Parathyroid adenoma (tissue), 2 donors: ENCODE data around the gene GSN.
A peak's percentile ranks its signal among the peaks of the same experiment; 100 is the strongest.

Source experiments
- H2AFZ ChIP-seq: fragments of 300-600 bp; sonication (generic); one replicate; pipeline ENCODE4 v1.7.0; 2017; ENCODE audit warnings: antibody characterized with exemption, mild to moderate bottlenecking
- H3K27ac ChIP-seq: fragments of 300-600 bp; sonication (generic); one replicate; pipeline ENCODE4 v1.7.0; 2017
- H3K27me3 ChIP-seq: fragments of 300-600 bp; sonication (generic); one replicate; pipeline ENCODE4 v1.7.0; 2017; ENCODE audit warnings: low read length; ENCODE audit not compliant: control insufficient read depth, insufficient read depth
- H3K36me3 ChIP-seq: fragments of 300-600 bp; sonication (generic); one replicate; pipeline ENCODE4 v1.7.0; 2017; ENCODE audit warnings: low read length; ENCODE audit not compliant: control insufficient read depth, insufficient read depth
- H3K4me1 ChIP-seq: fragments of 300-600 bp; sonication (generic); one replicate; pipeline ENCODE4 v1.7.0; 2017; ENCODE audit warnings: control low read depth
- H3K4me2 ChIP-seq: fragments of 300-600 bp; sonication (generic); one replicate; pipeline ENCODE4 v1.7.0; 2017; ENCODE audit warnings: low read length
- H3K4me3 ChIP-seq: fragments of 300-600 bp; sonication (generic); one replicate; pipeline ENCODE4 v1.7.0; 2017; ENCODE audit warnings: low read depth, low read length
- H3K79me2 ChIP-seq: fragments of 300-600 bp; sonication (generic); one replicate; pipeline ENCODE4 v1.7.0; 2017; ENCODE audit warnings: control low read depth
- H3K9ac ChIP-seq: fragments of 300-600 bp; sonication (generic); one replicate; pipeline ENCODE4 v1.7.0; 2017; ENCODE audit warnings: mild to moderate bottlenecking
- H3K9me3 ChIP-seq: fragments of 300-600 bp; sonication (generic); one replicate; pipeline ENCODE4 v1.7.0; 2017; ENCODE audit warnings: low read length; ENCODE audit not compliant: control insufficient read depth
- TF ChIP-seq, protein P1 (sequence below): fragments of 300-600 bp; sonication (generic); IDR thresholded peaks from one replicate; pipeline ENCODE4 v1.7.0; 2017; ENCODE audit warnings: antibody characterized with exemption, mild to moderate bottlenecking
- donor health status: primary hyperparathyroidism.

The GSN gene

DNA sequence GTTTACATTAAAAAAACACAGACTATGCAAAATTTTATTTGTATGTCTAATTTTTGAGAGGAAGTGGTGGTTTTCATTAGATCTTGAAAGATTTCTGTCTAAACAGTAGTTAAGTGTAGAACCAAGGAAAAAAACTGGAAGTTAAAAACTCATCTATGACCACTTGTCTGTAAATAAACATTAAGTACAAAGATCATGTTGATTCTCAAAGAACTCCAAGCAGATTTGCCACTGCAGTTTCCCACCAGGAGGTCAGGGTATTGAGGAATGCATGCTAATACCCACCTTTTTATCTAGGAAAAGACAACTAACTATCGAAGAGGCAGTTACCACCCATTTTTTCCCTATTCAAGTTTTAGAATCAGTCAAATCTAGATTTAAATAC is 100.2 kb downstream of the GSN start:
- no peak overlapping the region for H3K9ac ChIP-seq
- no peaks in the 10 kb centered on the region for H3K4me1 ChIP-seq
- TF ChIP-seq, protein P1, sequence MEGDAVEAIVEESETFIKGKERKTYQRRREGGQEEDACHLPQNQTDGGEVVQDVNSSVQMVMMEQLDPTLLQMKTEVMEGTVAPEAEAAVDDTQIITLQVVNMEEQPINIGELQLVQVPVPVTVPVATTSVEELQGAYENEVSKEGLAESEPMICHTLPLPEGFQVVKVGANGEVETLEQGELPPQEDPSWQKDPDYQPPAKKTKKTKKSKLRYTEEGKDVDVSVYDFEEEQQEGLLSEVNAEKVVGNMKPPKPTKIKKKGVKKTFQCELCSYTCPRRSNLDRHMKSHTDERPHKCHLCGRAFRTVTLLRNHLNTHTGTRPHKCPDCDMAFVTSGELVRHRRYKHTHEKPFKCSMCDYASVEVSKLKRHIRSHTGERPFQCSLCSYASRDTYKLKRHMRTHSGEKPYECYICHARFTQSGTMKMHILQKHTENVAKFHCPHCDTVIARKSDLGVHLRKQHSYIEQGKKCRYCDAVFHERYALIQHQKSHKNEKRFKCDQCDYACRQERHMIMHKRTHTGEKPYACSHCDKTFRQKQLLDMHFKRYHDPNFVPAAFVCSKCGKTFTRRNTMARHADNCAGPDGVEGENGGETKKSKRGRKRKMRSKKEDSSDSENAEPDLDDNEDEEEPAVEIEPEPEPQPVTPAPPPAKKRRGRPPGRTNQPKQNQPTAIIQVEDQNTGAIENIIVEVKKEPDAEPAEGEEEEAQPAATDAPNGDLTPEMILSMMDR: no peak
- H3K27ac ChIP-seq: peak overlapping the region; percentile 81
- H3K9me3 ChIP-seq: no peaks in the 10 kb centered on the region
- no peaks in the 10 kb centered on the region for H3K27me3 ChIP-seq
- H3K36me3 ChIP-seq: no peaks in the 10 kb centered on the region
- H2AFZ ChIP-seq: no peak overlapping the region
- H3K4me2 ChIP-seq: peak overlapping the region; percentile 11
- H3K4me3 ChIP-seq: peak overlapping the region; percentile 81
- no peaks in the 10 kb centered on the region for H3K79me2 ChIP-seq

DNA sequence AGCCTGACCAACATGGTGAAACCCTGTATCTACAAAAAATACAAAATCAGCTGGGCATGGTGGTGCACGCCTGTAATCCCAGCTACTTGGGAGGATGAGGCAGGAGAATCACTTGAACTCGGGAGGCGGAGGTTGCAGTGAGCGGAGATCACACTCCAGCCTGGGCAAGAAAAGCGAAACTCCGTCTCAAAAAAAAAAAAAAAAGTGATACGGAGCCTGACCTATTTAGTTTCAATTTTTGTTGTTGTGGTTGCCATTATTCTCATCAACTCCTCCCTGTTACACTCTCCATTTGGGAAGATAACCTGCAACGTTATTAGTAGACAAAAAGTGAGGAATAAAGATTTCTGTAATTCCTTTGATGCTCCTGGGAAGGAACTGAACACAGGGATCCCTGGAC is 100.8 kb downstream of the GSN start:
- H3K4me2 ChIP-seq: peak overlapping the region; percentile 97
- no peaks in the 10 kb centered on the region for H3K79me2 ChIP-seq
- H2AFZ ChIP-seq: no peak overlapping the region
- H3K27me3 ChIP-seq: no peaks in the 10 kb centered on the region
- no peaks in the 10 kb centered on the region for H3K36me3 ChIP-seq
- peak overlapping the region; percentile 81 for H3K27ac ChIP-seq
- no peaks in the 10 kb centered on the region for H3K9me3 ChIP-seq
- no peak overlapping the region for H3K9ac ChIP-seq
- H3K4me1 ChIP-seq: no peaks in the 10 kb centered on the region
- peak overlapping the region; percentile 81 for H3K4me3 ChIP-seq
- TF ChIP-seq, protein P1: no peak

DNA sequence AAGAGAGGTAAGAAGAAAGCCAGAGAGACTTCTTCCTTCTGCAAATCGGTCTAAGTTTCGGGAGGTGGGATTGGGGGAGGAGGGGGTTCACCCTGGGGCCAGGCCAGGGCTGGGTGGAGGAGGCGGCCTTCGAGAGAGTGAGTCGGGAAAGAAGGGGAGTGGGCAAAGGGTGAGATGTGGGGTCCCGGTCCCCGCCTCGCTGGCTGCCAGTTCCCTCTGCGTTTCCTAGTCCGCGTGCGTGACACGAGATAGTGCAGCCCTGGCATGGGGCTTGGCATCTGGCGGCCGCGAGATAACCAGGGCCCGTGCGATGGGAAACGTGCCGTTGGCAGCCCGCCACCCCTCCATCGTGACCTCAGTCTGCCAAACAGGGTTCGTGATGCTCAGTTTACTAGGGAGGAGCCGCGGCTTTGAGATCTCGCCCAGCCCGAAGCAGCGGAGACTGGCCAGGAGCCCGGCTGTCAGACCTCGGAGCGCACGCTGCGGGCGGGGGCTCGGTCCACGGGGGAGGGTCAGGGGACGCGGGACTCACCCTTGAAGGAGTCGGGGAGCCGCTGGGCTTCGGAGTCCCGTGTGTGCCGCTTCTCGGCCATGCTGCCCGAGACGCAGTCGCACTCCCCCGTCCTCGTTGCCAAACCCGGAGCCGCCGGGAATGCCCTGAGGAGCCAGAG is 101.8 kb downstream of the GSN start, which contains the start of gene STOM:
STOM (minus strand) TSS at position 656 of the 671 bp plus-strand sequence; CDS start at position 593, 63 bp downstream.
- TF ChIP-seq, protein P1: no peak
- Histone ChIP-seq H3K9me3 (no peaks in the 10 kb centered on the region), H2AFZ (peak within 1 kb of the TSS; percentile 91), H3K36me3 (no peaks in the 10 kb centered on the region), H3K27ac (peak within 1 kb of the TSS; percentile 81), H3K4me1 (no peaks in the 10 kb centered on the region), H3K27me3 (no peaks in the 10 kb centered on the region), H3K4me2 (peak within 1 kb of the TSS; percentile 97), H3K9ac (no peak within 1 kb of the TSS), H3K4me3 (peak within 1 kb of the TSS; percentile 81), H3K79me2 (no peaks in the 10 kb centered on the region)

DNA sequence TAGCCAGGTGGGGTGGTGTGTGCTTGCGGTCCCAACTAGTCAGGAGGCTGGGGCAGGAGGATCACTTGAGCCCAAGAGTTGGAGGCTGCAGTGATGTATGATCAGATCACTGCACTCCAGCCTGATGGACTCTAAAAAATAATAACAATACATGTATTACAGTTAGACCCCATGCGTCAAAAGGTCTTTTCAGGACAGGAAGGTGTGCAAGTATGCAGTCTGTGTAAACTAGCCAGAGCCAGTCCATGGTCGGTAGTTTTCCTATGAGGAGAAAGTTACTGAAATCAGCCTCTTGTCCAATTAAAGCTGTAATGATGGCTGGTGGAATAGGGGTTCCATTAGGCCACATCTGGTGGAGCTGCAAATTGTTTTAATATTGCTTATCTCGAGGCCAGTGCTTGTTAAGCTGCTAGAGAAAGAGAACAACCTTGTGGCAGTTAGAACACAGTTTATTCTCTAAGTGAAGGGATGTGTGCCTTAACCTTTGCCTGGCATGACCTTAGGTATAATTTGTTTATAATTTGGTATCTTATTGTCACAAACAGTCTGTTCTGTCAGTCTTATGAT is 103.6 kb downstream of the GSN start:
- no peaks in the 10 kb centered on the region for H3K4me1 ChIP-seq
- no peaks in the 10 kb centered on the region for H3K36me3 ChIP-seq
- no peaks in the 10 kb centered on the region for H3K27me3 ChIP-seq
- H3K27ac ChIP-seq: peak overlapping the region; percentile 15
- H3K9ac ChIP-seq: no peak overlapping the region
- H3K4me3 ChIP-seq: no peak overlapping the region
- H2AFZ ChIP-seq: no peak overlapping the region
- TF ChIP-seq, protein P1: no peak
- H3K9me3 ChIP-seq: no peaks in the 10 kb centered on the region
- H3K79me2 ChIP-seq: no peaks in the 10 kb centered on the region
- H3K4me2 ChIP-seq: no peak overlapping the region
